GM18499 (cell line): ENCODE measurements around the gene AMELX.

Source experiments
- ATAC-seq: cut with Tn5 transposase; IDR thresholded peaks from one replicate; pipeline ENCODE4 v1.9.1; 2021; ENCODE audit warnings: moderate number of reproducible peaks; ENCODE audit not compliant: insufficient read depth, unreplicated experiment

AMELX gene

DNA sequence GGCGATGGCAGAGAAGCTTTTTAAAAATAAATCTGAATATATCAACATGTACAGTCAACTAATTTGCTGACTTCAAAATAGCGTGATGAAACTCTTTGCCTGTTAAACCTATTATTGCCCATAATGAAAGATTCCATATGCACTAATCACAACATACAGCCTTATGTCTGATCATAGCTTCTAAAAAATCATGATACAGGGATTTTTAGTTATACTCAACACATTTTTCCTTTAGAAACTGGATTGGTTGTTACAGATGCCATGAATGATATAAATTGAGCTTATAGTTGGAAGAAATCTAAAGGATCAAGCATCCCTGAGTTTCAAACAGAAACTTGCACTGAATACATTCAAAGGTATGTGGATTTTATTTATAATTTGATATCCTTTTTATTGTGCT lies at the start of gene AMELX:
Gene AMELX (plus strand): TSS at position 301 of the 400 bp plus-strand sequence. CDS start 1,376 bp downstream, outside the sequence.
- ATAC-seq = no peak

DNA sequence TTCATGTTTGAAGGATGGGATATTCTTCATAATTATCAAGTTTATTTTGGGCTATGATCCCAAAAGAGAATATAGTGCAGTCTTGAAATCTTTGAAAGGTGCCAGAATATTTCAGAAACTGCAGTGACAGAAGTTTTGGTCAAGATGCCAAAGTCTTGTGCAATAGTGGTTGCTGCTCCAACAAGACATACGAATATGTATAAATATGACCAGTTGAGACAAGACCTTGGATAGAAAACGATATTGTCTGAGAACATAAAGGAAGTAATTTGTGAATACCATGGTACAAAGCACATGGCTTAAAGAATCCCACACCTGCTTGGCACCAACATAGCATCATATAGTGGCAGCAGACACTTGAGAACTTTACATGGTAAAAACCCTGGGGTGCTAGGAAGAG lies 48.6 kb upstream of the AMELX start:
- no peak for ATAC-seq

DNA sequence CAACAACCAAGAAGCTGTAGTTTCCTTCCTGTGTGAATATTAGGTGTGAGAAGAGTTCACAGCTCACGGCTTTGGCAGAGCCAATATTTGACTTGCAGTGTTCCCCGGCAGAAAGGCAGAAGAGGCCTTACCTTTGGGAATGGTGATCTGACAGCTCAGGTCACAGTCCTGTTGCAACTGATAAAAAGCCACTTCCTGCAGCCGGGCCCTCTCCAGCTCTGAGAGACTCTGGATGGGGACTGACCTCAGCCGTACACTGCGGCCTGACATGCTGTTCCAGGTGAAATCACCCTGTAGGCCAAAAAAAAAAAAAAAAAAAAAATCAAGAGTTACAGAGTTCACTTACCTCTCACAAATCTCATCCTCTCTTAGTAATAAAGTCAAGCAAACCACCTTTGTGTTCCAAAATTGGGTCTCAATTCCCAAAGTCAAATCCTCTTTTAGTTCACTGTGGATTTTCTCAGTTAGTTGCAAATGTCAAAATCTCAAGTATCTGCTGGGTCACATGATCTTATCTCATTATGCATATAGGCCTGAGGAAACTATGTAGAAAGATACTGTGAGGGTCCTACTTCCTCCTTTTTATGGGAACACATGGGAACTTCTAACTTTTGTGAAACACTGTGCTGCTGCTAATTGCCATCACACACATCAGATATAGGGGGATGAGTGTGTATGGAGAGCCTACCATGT lies 38.6 kb upstream of the AMELX start:
- ATAC-seq = no peak

DNA sequence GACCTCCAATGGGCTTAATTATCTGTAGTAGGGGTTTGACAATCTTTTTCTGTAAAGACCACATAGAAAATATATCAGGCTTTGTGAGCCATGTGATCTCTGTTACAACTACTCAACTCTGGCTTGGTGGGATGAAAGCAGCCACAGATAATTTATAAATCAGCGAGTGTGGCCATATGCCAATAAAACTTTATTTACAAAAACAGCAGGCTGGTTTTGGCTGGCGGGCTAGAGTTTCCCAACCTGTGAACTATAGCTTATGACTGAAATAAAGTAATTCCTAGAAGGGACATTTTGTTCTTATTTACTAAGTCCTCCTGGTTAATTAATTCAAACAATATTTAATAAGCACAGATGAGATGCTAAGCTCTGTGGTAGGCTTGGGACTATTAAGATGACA lies 35.9 kb upstream of the AMELX start:
- no peak for ATAC-seq

DNA sequence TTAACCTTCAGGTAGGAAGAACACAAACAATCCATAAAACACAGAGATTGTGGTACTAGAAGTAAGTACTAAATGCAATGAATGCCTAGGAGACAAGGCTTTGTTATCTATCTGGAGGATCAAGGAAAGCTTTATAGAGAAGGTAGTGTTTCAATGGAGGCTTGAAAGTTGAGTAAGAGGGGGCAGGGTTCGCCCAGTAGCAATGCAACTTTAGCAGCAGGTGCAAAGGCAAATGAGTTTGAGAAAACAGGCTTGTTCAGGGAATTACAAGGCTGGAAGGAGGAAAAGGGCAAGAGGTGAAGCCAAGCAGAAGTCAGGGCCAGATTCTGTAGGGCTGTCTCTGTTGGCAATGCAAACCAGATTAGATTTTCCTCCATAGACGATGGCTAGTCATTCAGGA lies 35.5 kb upstream of the AMELX start:
- no peak for ATAC-seq

DNA sequence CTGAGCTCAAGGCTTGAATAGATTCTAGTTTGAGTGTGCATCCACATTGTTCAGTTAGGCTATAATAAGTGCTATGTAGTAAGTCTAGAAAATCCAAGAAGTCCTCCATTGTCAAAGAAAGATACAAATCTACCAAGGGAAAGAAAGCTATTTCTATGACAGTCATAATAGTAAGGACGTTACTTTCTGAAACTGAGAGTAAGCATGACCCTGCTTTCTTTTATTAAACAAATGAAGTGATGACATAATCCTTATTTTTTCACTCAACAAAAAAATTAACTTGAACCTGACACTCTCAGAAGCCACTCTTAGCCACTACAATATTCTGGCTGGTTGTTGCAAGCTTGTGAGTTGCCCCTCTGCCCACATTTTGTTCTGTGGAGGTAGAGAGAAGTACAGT lies 33.8 kb upstream of the AMELX start:
- ATAC-seq = no peak

DNA sequence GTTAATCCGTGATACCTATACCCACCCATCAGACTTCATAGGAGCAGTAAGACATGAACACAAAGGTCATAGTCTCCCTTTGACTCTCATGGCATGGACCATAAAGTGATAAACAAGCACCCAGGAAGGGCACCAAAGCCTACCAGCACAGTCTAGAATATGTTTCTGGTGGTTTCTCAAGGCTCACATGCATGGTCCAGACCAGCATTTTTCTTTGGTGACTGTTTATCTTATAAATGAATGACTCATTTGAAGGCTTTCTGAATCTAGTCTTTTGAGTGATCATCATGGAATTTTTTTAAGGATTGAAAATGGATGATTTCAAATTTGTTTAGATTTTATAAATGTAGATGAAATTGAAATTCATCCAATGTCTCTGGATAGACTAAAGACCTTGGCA lies 32.0 kb upstream of the AMELX start:
- no peak for ATAC-seq

DNA sequence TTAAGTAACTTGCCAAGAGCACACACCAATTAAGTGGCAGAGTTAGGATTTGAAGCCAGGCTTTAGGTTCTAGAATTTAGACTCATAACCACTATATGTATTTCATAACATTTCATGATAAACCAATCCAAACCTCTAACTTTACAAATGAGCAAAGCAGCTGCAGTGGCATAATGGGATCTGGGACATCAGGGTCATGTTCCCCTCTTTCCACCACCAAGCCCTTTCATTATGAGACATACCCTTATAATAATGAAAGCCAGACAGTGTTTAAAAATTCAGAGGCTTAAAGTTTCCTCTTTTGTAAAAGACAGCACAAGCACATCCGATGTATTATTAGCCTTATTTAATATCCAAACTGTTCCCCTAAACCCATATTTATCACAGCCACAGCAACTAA lies 28.3 kb upstream of the AMELX start:
- ATAC-seq = no peak

DNA sequence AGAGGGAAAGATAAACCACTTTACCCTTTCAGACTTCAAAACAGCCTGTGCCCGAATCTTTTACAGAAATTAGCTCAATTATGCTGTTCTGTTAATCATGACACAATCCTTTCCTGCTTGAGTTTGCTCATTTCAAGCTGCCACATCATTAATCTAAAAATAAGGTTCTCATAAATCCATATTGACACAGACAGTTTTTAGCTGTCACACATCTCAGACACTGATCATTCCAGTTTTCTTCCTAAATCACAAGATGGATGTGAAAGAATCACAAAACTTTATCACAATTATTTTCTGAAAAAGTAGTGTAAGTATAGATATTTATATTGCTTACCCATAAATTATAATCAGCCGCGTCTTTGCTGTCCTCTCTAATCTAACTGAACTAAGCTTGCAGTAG lies 27.9 kb upstream of the AMELX start:
- no peak for ATAC-seq

DNA sequence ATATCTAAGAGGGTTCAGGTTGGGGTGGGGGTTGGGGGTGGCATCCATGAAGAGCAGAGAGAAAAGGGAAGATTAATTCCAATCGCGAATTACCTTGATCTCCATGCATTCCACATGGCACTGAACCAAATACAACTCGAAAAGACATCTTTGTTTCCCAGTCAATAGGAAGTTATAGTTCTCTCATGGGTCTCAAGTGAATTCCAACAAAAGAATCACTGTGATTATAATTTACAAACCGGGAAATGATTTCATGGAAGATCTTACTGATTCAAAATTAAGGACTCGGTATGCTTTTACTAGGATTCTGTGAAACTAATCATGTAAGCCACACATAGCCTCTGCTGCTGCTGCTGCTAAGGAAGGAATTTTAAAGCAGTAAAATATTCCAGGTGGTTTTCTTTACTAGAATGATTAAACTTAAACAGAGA lies 26.6 kb upstream of the AMELX start:
- no peak for ATAC-seq

DNA sequence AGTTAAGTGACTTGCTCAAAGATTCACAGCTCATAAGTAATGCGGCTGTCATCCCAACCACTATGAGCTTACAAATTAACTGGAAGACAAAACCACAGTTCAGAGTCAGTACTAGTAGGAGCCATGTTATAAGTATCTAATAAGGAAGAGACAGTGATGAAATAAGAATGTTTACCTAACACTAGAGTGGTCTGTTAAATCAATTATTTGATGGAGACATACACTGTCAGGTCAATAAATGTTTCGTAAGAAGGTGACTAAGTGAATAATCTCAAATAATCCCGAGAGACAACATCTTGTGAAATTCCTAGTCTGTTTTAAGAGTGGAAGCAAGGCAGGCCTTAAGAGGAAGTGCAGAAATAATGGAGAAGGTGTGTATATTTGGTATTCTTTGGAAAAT lies 25.8 kb upstream of the AMELX start:
- ATAC-seq = no peak

DNA sequence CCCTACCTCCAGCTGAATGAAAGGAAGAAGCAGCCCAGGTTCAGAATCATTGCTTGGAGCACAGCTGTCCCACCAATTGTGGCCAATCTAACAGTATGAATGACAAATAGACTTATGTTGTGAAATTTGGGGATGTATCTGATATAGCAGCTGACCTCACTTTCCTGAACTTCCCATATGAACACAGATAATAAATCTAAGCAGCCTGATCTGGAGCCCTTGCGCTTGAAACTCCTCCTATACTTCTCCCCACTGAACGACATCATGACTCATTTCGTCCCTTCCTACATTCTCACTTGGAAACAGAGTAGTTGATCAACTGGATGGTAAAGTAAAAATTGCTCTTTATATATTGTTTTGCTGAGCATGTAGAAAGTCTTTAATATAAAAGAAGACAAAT lies 24.2 kb upstream of the AMELX start:
- no peak for ATAC-seq

DNA sequence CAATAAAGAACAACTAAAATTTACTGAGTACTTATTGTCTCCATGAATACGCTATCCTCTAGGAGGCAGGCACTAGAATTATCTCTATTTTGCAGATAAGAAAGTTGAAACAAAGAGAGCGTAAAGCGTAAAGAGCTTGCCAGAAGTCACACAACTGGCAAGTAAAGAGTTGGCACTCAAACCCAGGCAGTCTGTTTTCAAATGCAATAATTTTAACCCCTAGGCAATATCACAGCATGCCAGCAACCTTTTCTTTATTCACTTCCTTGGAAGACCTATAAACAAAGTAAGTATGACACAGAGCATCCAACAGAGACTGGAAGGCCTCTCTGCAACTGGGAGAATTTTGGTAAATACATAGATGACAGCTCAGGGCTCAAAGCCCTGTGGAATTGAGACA lies 23.2 kb upstream of the AMELX start:
- ATAC-seq = no peak

DNA sequence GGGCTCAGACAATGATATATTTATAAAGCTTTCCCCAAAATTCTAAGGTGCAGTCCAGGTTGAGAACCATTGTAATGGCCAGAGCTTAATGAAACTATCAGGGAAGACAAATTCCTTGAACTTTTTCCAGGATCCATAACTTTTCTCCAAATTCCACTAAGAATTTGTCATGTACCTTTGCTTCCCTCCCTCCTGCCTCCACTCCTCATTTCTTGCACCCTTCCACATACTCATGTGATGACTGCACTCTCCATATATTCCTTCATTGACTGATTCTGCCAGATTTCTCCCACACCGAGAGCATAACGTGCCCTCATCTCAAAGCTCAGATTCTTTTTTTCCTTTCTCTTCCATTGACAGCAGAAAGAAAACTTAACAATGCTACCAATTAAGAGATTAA lies 20.9 kb upstream of the AMELX start:
- ATAC-seq = no peak

DNA sequence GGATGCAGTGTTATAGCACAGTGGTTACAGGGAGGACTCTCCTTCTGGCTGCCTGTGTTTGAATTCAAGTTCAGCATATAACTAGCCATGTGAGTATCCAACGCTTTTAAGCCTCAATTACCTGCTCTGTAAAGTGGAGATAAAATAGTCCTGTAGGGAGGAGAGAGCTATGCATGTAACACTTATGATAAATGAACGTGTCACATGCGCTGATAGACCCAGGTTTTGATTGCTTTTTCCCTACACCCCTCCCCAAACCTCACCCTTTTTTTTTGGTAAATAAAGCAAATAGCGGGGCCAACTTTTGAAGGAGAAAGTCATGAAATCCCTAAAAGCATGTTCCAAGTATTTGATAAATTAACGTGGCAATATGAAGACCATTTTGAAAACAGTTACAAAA lies 20.4 kb upstream of the AMELX start:
- ATAC-seq = no peak

DNA sequence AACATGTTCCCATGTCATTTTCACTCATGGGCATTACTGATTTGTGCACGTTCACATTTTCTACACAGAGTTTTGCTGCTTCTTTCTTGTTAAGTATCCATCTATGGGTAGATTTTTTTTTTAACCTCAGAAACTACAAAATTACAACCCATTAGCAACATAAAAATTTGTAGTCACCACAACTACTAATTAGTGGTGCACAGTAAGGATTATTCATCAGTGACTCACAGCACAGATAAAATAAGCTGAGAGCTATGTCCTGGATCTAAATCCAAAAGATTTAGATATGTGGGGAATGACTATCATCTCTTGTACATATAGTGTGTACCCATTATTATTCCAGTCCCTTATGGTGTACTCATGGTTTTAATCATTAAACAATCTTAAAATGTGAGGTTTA lies 19.7 kb upstream of the AMELX start:
- no peak for ATAC-seq

DNA sequence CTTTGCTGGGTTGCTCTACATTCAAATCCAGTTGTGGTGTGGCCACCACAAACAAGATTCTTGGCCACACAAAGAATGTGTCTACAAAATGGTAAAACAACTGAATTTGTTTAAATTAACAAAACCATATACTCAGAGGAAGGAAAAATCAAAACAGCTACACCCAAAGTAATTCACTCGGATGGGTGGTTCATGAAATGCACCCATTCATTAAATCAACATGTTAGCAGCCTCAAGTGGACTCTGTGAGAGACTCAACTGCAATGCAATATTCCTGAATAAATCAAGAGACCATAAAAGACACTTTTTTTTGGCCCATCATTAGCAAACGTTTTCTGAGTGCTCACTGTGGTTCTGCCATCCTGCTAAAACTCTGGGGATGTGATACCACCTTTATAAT lies 11.2 kb upstream of the AMELX start:
- ATAC-seq = no peak

DNA sequence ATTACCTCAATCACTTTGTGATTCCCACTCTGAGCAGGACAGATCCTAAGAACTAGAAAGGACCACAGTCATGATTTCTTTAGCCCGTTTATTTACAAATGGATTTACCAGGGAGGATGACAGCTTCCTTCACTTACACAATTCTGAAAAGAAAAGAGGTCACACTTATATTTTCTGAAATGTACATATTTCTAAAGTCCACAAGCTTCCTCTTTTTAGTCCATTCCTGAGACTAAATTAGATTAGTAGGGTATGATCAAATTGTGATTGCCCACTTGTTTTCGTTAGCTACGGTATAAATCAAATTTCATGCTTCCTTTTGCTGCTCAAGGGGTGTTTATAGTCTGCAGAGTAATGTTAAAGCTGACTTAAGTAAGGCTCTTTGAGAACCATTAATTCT lies 7.6 kb upstream of the AMELX start:
- ATAC-seq = no peak

DNA sequence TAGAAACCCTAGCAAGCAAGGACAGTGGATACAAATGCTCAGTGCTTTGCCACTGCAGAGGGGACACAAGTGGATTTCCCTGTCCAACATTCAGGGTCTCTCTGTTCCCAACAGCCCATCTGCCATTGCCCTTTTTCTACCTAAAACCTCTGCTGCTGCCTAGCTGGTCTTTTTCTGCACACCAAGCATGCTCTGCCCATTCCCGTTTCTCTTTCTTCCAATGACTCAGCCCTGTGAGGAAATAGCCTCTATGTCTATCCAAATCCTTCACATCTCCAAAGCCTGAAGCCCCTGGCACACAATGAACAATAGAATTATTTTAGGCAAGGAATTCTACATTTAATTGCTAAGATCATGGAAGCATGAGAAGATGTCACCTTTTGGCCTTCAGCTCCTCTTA lies 5.7 kb upstream of the AMELX start:
- ATAC-seq = no peak

DNA sequence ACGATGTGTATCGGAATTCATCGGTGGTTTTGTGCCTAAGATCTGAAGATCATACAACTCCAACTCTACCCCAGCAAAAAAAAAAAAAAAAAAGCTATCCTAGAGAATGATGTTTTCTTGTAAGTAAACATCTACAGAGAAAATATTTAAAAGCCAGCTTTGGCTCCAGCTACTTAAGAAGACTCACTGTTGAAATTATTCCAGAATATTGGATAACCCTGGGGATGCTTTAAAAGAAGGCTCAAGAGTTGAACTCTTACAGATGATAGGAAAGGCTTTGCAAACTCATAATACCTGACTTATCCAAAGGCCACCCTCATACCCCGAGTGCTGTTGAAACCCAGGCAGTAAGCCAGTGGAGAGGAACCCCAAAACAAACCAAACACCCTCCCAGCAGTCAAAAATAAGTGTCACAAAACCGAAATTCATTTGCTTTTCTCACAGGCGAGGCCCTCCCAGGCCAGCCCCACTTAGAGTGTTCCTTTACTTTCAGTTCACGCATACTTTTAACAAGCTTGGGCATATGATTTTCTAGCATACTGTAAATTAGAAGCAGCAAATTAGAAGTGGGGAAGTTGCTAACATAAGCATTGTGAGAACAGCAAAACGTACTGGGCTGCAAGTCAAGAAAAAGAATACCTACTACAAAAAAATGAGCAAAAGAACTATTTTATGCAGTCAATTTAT lies 2.7 kb upstream of the AMELX start:
- no peak for ATAC-seq

DNA sequence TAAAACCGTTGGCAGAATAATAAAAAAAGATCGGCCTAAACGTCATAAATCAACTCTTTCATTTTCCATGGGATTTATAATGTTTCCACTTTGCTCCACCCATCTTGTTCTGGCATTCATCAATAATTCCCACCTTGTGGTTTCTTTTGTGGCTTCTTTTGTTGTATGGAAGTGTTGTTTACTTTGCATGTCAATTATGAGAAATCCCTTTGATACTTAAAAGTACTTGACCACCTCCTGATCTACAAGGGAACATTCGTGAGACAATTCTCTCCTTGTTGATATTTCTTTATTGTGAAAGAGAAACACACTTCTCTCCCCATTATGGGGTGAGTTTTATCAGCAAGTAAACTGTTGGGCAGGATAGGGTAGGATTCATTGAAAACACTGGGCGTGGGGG lies 2.8 kb downstream of the AMELX start:
- no peak for ATAC-seq

DNA sequence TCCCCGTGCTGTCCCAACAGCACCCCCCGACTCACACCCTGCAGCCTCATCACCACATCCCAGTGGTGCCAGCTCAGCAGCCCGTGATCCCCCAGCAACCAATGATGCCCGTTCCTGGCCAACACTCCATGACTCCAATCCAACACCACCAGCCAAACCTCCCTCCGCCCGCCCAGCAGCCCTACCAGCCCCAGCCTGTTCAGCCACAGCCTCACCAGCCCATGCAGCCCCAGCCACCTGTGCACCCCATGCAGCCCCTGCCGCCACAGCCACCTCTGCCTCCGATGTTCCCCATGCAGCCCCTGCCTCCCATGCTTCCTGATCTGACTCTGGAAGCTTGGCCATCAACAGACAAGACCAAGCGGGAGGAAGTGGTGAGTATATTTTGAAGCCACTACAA lies 5.4 kb downstream of the AMELX start:
- no peak for ATAC-seq
